IPS-18c (cell line): ENCODE measurements around the gene SLC19A1.

Source experiments
- H3K4me3 ChIP-seq: 2 replicates; pipeline ENCODE4 v1.7.0; 2013; ENCODE audit warnings: low read depth, mild to moderate bottlenecking, low read length, moderate library complexity; ENCODE audit not compliant: insufficient read depth
- H3K9me3 ChIP-seq: one replicate; pipeline ENCODE4 v1.6.1; 2013; ENCODE audit warnings: mild to moderate bottlenecking, low read length, moderate library complexity; ENCODE audit not compliant: control insufficient read depth, insufficient read depth

Gene SLC19A1

DNA sequence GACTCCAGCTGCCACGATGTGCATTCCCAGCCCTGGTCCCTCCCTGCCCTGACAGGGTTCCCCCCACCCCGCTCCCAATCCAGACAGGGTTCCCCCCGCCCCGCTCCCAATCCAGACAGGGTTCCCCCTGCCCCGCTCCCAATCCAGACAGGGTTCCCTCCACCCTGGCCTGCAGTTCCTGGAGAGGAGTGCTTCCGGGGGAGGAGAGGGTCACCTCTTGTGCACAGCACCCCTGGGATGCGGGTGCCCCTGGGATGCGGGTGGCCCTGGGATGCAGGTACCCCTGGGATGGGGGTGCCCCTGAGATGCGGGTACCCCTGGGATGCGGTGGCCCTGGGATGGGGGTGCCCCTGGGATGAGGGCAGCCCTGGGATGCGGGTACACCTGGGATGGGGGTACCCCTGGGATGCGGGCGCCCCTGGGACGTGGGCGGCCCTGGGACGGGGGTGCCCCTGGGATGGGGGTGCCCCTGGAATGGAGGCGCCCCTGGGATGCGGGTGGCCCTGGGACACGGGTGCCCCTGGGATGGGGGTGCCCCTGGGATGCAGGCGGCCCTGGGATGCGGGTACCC, 36.7 kb upstream of the SLC19A1 start:
- H3K9me3 ChIP-seq, result peaks cover 2% of the 10 kb centered on the region
- no peak overlapping the region for H3K4me3 ChIP-seq

GRCh38 chr21:45578176-45578801, 36.0 kb upstream of the SLC19A1 start:
- Histone ChIP-seq H3K9me3 (no peaks in the 10 kb centered on the region), H3K4me3 (no peak overlapping the region)

- no peaks in the 10 kb centered on the region for H3K9me3 ChIP-seq
- no peak overlapping the region for H3K4me3 ChIP-seq
Measured at GRCh38 chr21:45577801-45578175, 35.5 kb upstream of the SLC19A1 start.

DNA sequence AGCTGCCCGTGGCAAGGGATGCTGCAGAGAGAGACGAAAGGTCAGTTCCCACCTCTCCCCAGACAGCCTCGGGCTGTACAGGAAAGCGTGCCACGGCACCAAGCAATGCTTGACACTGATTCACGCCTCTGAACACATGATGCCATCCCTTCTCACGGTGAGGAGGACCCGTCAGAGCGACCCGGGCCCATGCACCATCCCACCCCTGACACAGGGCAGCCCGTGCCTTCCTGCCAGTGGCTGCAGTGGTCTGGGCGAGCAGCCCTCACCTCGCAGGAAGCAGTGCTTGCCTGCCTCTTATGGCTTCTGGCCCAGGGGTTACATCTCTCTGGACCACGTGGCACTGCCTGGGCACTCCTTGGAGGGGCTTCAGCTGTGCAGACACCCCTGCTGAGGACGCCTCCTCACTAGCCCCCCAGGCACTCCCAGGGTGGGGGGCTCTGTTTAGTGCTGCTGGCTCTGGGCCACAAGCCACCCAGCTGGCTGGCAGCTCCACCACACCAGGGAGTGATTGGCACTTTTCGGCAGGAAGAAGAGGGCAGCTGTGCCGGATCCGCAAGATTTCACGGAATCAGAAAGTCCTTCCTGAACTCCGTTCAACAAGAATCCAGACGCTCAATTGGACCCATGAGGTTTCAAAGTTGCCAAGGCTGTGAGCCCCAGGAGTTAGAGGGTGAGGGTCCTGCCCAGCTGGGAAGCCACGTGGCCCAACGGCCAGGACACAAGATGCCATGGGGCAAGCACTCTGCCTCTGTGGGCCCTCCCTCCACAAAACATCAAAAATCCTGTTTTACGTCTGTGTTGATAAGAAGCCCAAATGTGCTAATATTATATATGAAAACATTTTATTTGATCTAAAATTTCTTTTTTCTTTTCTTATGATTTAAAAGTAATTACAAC, 34.8 kb upstream of the SLC19A1 start:
- no peak overlapping the region for H3K4me3 ChIP-seq
- no peaks in the 10 kb centered on the region for H3K9me3 ChIP-seq

- H3K4me3 ChIP-seq, result no peak overlapping the region
- H3K9me3 ChIP-seq, result no peaks in the 10 kb centered on the region
Measured at GRCh38 chr21:45575993-45576837, 34.0 kb upstream of the SLC19A1 start.

GRCh38 chr21:45575304-45575992, 33.2 kb upstream of the SLC19A1 start:
- no peak overlapping the region for H3K4me3 ChIP-seq
- H3K9me3 ChIP-seq, result no peaks in the 10 kb centered on the region

DNA sequence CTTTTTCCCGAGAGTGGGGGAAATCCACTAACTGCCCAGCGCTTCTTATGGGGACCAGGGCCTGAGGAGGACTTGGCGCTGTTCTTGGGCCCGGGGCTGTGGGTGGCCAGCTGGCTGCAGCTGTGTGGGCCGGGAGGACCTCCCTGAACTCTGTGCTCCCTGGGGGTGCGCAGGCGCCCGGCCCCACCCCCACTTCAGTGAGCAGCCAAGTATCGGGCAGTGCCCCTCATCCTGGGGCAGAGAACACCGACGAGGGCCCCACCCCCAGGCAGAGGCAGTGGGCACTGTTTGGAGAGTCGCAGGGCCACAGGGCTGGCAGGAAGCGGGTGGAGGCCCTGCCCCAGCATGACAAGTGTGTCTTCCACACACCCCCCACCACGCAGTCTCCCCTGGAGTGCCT, 32.5 kb upstream of the SLC19A1 start:
- no peaks in the 10 kb centered on the region for H3K9me3 ChIP-seq
- no peak overlapping the region for H3K4me3 ChIP-seq

DNA sequence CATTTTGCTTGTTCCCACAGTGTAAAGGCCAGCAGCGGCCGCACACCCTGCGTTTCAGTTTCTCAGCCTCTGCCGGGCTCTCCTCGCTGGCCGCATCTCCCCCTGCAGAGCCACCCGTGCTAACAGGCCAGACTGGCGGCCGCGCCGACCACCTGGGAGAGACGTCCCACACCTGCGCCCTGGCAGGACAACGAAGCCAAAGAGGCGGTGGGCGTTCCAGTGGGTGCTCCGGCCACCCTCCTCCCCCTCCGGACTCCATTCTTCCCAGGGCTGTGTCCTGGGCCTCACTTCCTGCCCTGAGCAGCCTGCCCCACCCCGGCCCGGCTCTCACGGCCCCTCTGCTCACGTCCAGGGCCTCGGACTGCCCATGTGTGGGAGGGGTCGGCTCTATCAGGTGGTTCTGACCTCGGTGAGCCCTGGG, 31.9 kb upstream of the SLC19A1 start:
- H3K9me3 ChIP-seq, result no peaks in the 10 kb centered on the region
- no peak overlapping the region for H3K4me3 ChIP-seq

GRCh38 chr21:45573452-45574035, 31.3 kb upstream of the SLC19A1 start:
- Histone ChIP-seq H3K9me3 (no peaks in the 10 kb centered on the region), H3K4me3 (no peak overlapping the region)

- no peaks in the 10 kb centered on the region for H3K9me3 ChIP-seq
- H3K4me3 ChIP-seq, result no peak overlapping the region
Measured at GRCh38 chr21:45572783-45573451, 30.7 kb upstream of the SLC19A1 start.

DNA sequence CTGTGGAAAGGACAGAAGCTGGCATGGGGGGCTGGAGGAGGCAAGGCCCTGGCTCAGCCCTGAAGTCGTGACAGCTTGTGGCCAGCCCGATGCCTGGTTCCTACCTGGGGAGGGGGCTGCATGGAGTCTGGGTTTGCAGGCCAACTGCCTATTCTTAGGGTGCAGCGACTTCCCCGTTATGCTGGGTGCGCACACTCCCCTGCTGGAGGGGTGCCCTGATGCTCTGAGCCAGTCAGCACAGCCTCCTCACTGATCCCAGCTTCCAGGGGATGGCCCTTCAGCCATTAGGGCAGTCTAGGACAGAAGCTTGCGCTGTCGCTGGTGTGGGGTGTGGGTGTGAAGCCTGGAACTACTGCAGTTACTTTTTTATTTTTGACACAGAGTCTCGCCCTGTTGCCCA, 30.0 kb upstream of the SLC19A1 start:
- Histone ChIP-seq H3K9me3 (no peaks in the 10 kb centered on the region), H3K4me3 (no peak overlapping the region)

DNA sequence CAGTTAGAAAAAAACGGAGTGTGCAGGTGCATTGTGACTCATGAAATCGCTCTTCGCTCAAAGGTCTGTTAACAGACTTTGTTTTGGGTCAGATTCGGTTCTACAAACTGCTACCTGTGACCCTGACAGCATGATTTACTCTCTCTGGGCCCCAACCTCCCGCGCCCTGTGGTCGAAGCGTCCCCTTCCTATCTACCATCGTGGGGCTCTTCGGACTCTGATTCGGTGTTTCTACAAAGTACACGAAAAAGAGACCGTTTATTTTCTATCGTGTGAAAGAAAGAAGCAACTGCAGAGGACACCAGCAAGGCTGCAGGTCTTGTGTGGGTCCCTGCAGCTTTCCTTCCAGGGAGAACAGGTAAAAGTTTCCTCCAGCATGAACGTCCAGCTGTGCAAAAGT, 29.4 kb upstream of the SLC19A1 start:
- H3K9me3 ChIP-seq, result no peaks in the 10 kb centered on the region
- no peak overlapping the region for H3K4me3 ChIP-seq

- Histone ChIP-seq H3K4me3 (no peak overlapping the region), H3K9me3 (no peaks in the 10 kb centered on the region)
Measured at GRCh38 chr21:45570826-45571601, 28.8 kb upstream of the SLC19A1 start.

- H3K4me3 ChIP-seq, result no peak overlapping the region
- no peaks in the 10 kb centered on the region for H3K9me3 ChIP-seq
Measured at GRCh38 chr21:45570071-45570470, 27.8 kb upstream of the SLC19A1 start.

- no peaks in the 10 kb centered on the region for H3K9me3 ChIP-seq
- no peak overlapping the region for H3K4me3 ChIP-seq
Measured at GRCh38 chr21:45568383-45568782, 26.1 kb upstream of the SLC19A1 start.
